Stimulated activated CD4-positive, alpha-beta T cell treated with anti-CD3 and anti-CD28 coated beads, Interleukin-15, amount 100 ng/mL, for 1 hour (primary cell): ENCODE results near the gene ZNF438.

ENCODE experiments used
- DNase-seq, 2 donors: peaks; one replicate each; pipeline ENCODE4 v3.0.0-alpha.2; 2020; ENCODE audit warnings: low read depth in 1 of 2, low spot score in 1 of 2

Gene ZNF438

DNA sequence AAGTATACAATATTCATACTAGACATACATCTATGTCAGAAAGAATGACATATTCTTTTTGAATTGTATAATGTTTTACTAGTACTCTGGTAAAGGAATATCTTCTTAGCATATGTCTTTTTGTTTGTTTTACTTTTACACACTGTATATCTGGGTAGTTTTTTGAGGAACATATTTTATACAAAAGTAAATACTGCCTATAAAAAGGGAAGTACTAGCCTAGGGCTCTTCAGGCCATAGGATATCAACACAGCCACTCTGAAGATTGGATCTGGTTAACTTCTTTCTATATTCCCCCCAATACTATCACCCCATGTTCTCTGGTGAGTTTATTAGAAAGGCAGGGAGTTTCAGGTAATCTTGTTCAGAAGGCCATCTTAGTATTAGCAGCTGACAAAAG is 134.6 kb downstream of the ZNF438 start:
- DNase-seq = no peak

DNA sequence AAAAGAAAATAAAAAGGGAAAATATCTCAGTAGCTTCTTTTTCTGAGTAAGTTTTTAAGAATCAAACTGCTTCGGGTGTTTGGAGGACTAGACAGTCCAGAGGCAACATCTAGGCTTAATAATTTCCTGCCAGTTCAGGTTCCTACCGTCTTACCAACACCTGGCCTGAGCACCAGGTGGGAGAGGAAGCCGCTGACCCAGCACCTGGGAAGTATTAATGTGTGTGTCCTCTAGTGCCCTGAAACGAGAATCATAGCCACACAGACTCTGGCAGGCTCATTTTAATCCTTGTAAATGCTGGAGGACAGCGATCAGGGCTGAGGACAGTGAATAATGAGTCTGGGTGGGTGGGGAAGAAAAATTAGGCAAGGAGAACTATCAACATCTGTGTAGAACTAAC is 137.4 kb downstream of the ZNF438 start:
- no peak for DNase-seq

DNA sequence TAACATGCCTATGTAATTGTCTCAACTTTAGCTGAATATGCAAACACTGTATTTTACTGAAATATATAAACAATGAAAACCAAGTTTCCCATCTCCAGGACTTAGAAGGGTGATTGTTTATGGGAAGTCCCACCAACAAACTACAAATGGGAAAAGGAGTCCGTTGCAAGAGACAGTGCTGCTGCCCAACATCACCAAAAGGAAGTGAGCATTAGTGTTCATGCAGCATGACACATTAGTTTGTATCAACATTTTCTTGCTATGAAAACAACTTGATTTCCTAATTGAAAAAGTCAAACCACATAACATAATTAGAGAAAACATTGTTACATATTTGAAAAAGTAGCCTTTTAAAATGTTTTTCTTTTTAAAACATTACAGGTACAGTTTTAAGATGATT is 138.5 kb downstream of the ZNF438 start:
- no peak for DNase-seq

DNA sequence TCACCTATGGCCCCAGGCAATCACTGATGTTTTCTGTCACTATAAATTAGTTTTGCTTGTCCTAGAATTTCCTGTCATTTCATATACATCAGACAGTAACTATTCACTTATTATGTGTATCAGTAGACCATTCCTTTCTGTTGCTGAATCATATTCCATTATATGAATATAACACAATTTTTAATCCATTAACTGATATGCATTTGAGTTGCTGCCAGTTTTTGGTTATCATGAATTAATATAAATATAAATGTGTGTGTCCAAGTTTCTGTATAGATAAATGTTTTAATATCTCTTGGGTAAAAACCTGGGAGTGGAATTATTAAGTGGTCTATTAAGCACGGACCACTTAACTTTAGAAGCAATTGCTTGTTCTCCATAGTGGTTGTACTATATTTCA is 143.8 kb downstream of the ZNF438 start:
- DNase-seq = no peak

DNA sequence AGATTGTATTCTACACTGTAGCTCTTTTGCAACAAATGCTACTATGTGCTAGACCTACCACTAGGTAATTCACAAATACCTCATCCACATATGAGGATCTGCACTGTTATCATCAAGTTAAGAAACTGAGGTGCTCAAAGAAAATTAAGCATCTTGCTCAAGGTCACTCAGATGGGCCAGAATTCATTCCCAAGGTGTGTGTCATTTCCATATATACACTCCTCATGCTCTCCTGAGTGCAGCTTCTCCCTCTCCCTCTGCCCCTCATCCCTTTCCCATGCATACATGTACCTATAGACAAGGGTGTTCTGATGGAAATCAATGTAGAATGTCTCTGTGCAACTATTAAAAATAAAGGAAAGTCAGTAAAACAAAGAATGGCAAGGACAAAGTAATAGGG is 146.2 kb downstream of the ZNF438 start:
- no peak for DNase-seq

DNA sequence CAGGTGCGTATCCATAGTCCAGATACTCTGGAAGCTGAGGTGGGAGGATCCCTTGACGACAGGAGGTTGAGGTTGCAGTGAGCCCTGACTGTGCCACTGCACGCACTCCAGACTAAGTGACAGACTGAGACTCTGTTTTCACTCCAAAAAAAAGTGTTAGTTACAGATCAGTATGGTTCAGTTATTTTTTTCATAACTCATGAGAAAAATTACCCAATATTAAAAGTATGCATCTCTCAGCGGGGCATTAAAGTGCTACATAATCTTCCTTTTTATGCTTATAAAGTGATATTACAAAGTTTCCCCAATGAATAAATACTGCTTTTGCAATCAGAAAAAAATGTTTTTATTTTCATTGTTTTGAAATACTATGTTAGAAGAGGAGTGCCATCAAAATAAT is 147.9 kb downstream of the ZNF438 start:
- DNase-seq = no peak

DNA sequence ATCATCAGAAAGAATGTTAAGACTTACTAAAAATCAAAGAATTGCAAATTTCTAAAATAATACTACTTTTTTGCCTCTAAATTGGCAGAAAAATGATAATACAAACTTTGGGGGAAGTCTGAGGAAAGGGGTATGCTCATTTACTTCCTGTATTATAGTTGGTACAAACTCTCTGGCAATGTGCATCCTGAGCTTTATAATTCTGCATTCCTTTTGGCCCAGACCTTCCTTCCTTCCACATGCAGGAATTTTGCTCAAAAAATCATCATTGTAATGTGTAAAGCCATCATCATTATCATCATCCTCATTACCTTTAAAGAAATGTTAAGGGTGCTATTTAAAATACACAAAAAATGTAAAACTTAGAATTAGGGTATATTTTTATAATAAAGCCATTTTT is 148.5 kb downstream of the ZNF438 start:
- DNase-seq = no peak

DNA sequence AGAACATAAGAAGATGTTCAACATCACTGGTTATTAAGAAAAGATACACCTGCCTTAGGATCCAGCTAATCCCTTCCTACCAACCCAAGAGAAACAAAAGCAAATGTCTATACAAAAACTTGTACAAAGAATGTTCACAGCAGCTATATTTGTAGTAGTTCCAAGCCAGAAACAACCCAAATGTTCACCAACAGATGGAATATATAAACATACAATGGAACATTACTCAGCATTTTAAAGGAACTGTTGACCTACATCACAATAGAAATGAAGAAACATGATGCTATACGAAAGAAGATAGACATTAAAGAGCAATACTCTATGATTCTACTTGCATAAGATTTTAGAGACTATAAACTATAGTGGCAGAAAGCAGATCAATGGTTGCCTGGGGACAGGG is 149.4 kb downstream of the ZNF438 start:
- DNase-seq = no peak

DNA sequence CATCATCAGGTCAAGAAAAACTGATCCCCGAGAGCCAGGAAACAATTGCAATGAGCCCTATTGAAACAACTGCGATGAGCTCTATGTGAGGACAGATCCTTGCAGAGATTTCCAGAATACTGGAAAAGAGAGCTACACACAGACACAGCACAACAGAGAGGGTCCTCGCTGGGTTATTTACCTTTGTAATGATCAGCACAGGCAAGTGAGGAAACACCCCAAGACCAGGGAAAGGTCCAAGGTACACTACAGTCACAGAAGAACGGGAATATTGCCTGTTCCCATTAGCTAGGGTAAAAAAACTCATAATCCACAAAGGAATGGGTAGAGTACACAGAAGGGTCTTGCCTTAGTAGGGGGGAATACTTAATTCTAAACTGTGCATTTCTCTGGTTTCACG is 152.7 kb downstream of the ZNF438 start:
- DNase-seq = no peak

DNA sequence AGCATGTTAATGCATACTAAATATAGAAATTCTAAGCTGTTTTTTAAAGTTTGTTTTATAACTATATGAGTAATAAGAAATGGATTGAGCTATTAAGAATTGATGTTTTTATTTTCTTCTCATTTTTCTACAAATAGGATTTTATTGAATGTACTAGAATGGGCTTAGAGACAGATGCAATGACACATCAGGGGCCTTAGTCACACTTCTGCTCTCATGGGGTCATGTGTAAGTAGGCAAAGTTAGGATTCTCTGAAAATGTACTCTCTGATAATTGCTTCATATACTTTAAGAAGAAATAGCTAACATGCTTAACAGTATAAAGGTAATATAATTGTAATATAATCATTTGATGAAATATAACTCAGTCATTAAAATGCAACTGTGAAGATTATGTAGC is 154.6 kb downstream of the ZNF438 start:
- DNase-seq = no peak

DNA sequence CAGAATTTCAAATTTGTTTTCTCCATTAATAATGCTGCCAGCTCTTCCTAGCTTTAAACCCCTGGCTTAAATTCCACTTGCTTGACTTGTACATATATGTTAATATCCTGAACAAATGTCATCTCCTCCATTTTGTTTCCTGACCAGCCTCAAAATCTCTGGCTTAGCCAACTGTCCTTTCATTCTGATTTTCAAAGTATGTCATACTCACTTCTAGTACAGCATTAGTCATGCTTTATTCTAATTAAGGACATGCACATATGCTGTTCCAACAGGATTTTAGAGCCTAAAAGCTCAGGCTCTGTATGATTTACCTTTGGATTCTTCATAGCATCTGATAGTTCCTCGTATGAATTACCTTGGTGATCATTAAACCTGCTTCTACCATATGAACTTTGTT is 158.3 kb downstream of the ZNF438 start:
- DNase-seq = no peak

DNA sequence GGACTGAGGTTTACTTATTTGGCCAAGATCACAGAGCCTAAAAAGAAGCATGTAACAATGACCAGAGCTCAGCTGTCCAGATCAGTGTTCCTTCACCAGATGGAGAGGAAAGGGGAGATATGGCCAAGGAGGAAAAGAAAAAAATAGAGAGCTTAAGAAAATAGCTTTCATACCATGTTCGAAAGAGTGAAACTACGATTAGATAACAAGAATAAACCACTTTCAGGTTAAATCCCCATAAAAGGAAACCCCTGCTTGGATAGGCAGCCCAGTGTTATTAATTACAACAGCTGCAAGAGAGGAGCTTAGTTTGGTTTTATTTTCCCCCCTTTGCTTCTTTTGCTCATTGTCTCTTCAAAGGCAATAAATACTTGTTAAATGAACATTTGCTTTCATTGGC is 160.8 kb downstream of the ZNF438 start:
- DNase-seq = no peak

DNA sequence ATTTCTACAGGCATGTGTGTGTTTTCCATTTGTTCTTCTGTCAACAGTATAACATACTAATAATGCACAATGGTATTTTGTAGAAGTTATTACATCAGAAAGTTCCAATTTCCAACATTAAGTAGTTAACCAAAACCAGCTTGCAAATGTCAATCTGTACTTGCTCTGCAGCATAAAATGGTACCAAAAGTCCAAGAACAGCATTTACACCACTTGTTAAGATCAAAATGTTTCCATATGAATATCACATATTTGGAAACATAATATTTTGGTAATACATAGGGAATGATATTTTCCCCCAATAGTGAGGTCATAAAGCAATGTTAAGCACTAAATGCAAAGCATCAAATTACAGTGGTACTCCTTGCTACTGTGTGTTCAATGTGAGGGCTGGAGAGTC is 162.1 kb downstream of the ZNF438 start:
- DNase-seq = no peak

DNA sequence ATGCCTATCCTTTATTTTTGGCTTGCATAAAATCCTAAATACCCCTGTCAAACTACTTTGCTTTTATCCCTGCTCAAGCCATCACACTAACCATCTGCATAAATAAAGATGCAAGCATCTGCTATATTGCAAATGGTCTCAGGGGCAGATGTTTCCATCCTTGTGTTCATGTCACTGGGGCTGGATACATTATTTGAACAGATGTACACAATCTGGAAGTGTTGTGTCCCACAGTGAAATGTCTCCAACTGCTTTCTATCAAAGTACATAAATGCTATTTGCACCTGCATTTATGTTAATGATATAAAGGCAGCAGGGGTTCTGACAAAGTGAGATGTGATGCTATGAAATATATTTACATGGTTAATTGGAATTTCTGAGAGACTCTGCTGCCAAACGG is 163.1 kb downstream of the ZNF438 start:
- no peak for DNase-seq

DNA sequence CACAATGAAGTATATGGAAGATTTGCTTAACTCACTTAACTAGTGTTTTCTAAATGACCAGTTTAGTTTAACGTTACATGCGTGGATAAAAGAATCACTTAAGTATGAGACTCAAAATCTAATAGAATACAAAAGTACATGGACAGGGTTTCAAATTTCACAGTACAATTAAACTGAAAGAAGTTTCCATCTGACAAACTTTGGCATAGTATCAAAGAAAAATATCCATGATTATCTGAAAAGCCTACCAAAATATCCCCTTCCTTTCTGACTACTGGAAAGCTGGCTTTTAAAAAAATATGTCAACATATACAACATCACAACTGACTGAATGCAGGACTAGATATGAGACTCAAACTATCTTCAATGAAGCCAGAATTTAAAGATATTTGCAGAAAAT is 164.8 kb downstream of the ZNF438 start:
- DNase-seq = no peak

DNA sequence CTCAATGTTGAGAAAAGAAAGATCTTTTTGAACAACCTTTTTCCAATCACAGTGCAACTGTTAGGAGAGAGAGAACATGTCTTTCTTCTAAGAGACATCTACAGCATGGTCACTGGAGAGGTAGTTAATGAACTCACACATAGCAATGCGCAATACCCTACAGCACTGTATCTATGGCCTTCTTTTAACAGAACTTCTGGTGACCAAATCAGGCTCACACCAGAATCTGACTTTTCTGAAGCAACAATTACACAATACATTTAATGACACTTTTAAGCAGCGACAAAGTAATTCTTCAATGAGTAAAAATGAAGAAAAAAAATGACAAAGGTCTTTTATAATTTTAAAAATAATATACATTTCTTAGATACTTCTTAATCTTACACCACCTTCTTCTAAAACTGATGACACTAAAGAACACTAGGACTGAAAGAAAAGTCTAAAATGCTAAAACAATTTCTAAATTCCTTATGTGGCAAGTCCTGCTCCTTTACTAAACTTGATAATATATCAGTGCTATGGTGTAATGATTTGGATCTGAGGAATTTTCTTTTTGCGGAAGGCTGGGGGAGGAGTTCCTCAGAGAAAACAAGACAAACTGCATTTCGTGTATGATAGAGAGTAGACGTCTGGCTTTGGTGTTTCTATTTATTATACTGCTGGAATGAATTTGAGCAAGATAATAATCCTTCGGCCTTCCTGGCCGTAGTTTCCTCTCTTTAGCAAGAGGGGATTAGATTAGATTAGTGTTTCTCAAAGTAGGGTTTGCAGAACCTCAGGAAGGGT is 166.3 kb downstream of the ZNF438 start:
- no peak for DNase-seq

DNA sequence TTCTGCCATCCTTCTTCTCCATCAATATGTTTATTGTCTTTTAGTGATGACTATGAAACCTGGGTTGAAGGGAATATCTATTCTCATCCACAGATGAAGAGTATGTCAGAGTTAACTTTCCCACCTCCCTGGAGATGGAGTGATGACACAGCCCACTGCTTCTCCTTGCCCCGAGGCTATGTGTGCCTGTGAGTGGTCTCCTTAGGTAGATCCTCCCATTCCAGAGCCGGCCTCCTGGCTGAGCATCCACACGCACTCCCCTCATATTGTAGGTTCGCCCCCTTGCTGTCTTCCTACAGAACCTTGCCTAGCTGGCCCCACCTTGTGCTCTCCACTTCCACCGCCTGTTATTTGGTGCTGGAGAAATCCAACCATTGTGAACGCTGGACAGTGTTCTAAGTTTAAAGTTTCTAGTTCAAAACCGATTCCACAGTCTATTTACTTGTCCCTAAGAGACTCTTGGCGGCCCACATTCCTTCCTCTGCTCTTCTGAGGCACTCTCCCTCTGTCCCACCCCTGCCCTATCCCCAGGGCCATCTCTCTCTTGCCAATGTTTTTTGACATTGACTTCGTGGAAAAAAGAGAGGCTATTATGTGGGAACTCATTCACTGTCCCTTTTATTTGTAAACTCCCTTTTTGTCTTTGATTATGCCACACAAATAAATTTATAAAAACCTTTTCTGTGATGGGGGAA is 168.0 kb downstream of the ZNF438 start:
- no peak for DNase-seq

DNA sequence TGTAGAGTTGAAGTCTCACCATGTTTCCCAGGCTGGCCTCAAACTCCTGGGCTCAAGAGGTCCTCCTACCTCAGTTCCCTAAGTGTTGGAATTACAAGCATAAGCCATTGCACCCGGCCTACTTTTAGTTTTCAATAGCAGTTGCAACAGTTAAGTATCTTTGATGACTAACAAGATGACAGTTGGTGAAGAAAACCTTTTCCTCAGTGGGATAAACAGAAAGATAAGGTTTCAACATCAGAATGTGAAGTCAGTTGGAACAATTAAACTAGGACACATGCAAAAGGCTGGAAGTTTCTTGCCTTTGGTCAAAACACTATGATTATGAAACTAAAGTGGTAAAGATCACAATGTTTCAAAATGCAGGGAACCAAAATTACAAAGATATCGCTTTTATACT is 169.2 kb downstream of the ZNF438 start:
- DNase-seq = no peak

DNA sequence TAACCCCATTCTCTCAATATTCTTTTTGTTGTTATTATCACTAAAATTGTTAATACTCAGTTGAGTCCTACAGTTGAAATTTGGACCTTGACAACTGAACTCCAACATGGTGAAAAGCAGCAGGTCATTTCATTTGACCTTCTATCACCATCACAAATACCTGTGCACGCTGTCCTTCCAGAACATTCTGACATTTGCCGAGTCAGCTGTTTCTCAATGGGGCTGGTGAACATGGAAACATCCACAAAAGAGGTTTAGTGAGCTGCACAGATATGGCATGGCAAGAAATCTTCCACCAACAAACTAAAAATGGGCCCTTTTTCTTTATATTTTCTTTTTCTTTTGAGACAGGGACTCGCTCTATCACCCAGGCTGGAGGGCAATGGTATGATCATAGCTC is 169.7 kb downstream of the ZNF438 start:
- DNase-seq = no peak

DNA sequence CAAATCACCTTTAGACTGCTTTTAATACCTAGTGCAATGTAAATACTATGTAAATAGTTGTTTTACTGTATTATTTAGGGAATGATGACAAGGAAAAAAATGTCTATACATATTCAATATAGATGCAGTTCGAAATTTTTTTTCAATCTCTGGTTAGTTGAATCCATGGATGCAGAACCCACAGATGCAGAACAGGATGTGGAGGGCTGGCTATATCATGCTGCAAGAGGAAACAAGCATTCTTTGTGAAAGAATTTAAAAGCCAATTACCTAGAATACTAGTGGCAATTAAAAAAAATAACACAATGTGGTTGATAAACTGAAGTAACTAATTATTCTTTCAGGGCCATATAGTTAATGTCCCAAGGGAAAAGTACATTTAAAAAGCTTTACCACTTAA is 170.4 kb downstream of the ZNF438 start:
- no peak for DNase-seq

DNA sequence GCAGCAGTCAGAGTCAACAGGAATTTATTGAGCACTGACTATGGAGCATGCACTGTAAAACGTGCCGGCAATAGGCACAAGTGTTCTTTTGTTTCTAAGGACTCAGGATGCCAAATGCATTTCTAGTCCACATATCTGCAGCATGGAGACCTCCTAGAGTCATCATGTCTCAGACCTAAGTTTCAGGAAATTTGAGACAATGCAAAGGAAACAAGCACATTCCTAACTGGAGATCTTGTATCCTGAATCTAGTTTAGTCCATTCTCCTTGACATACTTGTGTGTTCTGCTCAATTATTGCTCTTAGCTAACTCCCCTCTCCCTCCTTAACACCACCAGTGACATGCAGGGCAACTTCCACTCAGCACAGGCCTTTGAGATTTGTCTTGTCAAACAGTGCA is 173.2 kb downstream of the ZNF438 start:
- DNase-seq = no peak

DNA sequence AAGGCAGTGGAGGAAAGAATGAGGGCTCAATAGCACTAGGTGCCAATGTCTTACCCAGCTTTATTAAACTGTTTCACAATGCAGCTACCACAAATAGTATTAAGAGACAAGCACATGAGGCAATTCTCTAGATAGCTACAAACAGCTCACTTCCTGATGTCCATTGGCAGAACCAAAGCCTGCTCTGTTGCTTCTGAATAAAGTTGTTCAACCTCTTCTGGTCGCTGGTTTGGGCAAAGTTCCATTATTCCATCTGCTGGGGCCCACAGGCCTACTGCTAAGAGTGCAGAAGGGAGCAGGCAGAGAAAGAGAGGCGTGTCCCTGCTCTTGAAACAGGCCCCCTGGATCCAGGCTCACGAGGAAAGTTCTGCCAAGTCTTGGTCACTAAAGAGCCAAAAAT is 173.9 kb downstream of the ZNF438 start:
- DNase-seq = no peak

DNA sequence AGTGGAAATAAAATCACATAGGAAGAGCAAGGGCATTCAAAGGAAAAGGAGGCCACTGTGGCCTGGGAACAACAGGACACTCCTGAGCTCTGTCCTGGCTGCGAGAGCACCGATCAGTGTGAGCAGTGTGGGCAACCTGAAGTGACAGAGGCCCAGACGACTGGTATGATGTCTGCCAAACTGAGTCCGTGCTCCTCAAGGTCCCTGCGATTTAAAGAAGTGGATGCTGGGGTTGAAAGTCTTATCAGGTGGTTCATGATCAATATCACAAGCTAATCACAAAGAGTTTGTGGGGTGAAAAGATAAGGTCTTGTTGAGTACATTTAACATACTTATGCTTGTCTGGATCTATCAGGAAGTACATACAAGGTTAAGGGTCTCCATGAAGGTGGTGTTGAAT is 176.5 kb downstream of the ZNF438 start:
- no peak for DNase-seq
